ENCODE data around the gene VWA2. TPM values are rescaled to one million over a fixed set of nuclear protein-coding genes. Genes with fewer than 3 reads are reported as not detected.

Gene VWA2
- total RNA-seq, 4 donors from 2014 or later: under 0.01 to 0.52 (median 0.17) TPM

GRCh38 chr10:114294549-114294948 lies 55.5 kb downstream of the VWA2 start:
- peaks cover 0 to 20% (median 12%) of the 10 kb centered on the region in 4 donors for H3K9me3 ChIP-seq
- DNase-seq (ENCODE audit: extremely low spot score): no peak
- no peaks in the 10 kb centered on the region for H3K27me3 ChIP-seq
- H3K27ac ChIP-seq (replicated peaks in 1 of 4): no peak overlapping the region
- H3K36me3 ChIP-seq: peaks cover 24 to 48% (median 31%) of the 10 kb centered on the region in 4 donors
- H3K4me1 ChIP-seq: no peaks in the 10 kb centered on the region
- no peak overlapping the region for H3K4me3 ChIP-seq
- no peak for TF ChIP-seq POLR2AphosphoS5 (IDR thresholded peaks at IDR 0.05)
- TF ChIP-seq EP300 (IDR thresholded peaks at IDR 0.05): no peak
- no peak for TF ChIP-seq CTCF (IDR thresholded peaks at IDR 0.05)
- no peak for TF ChIP-seq POLR2A (IDR thresholded peaks at IDR 0.05; ENCODE audit: low read depth)
- intact Hi-C loops (cut with DNase I): no loop called here

GRCh38 chr10:114295393-114295792 lies 56.3 kb downstream of the VWA2 start:
- Histone ChIP-seq H3K27ac (replicated peaks in 1 of 4) (no peak overlapping the region), H3K9me3 (peaks cover 0 to 20% (median 12%) of the 10 kb centered on the region in 4 donors), H3K36me3 (peaks cover 24 to 57% (median 37%) of the 10 kb centered on the region in 4 donors), H3K27me3 (no peaks in the 10 kb centered on the region), H3K4me1 (no peaks in the 10 kb centered on the region), H3K4me3 (no peak overlapping the region)
- intact Hi-C loops (cut with DNase I): no loop called here
- WGBS: 0% methylated on average over 1 of the region's 1 CpG
- no peak for TF ChIP-seq CTCF (IDR thresholded peaks at IDR 0.05)
- DNase-seq (ENCODE audit: extremely low spot score): no peak

GRCh38 chr10:114297136-114297705 lies 58.2 kb downstream of the VWA2 start:
- H3K4me3 ChIP-seq: no peak overlapping the region
- no peaks in the 10 kb centered on the region for H3K27me3 ChIP-seq
- DNase-seq (ENCODE audit: extremely low spot score): no peak
- no peak overlapping the region for H3K27ac ChIP-seq (replicated peaks in 1 of 4)
- peaks cover 0 to 20% (median 12%) of the 10 kb centered on the region in 4 donors for H3K9me3 ChIP-seq
- TF ChIP-seq EP300 (IDR thresholded peaks at IDR 0.05) (no peak), POLR2AphosphoS5 (IDR thresholded peaks at IDR 0.05) (no peak), CTCF (IDR thresholded peaks at IDR 0.05) (no peak), POLR2A (IDR thresholded peaks at IDR 0.05; ENCODE audit: low read depth) (no peak)
- intact Hi-C loops (cut with DNase I): no loop called here
- 92% methylated on average over 12 of the region's 14 CpGs for WGBS
- peaks cover 3 to 8% (median 4%) of the 10 kb centered on the region in 4 donors for H3K4me1 ChIP-seq
- peaks cover 24 to 70% (median 44%) of the 10 kb centered on the region in 4 donors for H3K36me3 ChIP-seq

- 95% methylated on average over 11 of the region's 16 CpGs for WGBS
Measured at GRCh38 chr10:114300036-114300645, 61.1 kb downstream of the VWA2 start.

More at GRCh38 chr10:114300036-114300645, 61.1 kb downstream of the VWA2 start:
- TF ChIP-seq EP300 (IDR thresholded peaks at IDR 0.05) (no peak), POLR2AphosphoS5 (IDR thresholded peaks at IDR 0.05) (no peak), POLR2A (IDR thresholded peaks at IDR 0.05; ENCODE audit: low read depth) (no peak), CTCF (IDR thresholded peaks at IDR 0.05) (no peak)
- intact Hi-C loops (cut with DNase I): loop anchor here (5.0 to 10.0 kb wide), 3 partner anchors 105 to 485 kb away; partner anchors contain the start of gene AFAP1L2
- H3K36me3 ChIP-seq: peaks cover 21 to 68% (median 41%) of the 10 kb centered on the region in 4 donors
- H3K27ac ChIP-seq (replicated peaks in 1 of 4): no peak overlapping the region
- no peak overlapping the region for H3K4me3 ChIP-seq
- DNase-seq (ENCODE audit: extremely low spot score): no peak
- peaks cover 13 to 28% (median 23%) of the 10 kb centered on the region in 4 donors for H3K4me1 ChIP-seq
- H3K27me3 ChIP-seq: peaks cover 0 to 5% (median 0%) of the 10 kb centered on the region in 4 donors
- H3K9me3 ChIP-seq: peaks cover 0 to 17% (median 12%) of the 10 kb centered on the region in 4 donors
